ENCODE measurements around the gene DAAM1. TPM values are rescaled to one million over a fixed set of nuclear protein-coding genes. Genes with fewer than 3 reads are reported as not detected.

DAAM1 gene
- total RNA-seq, 1 donor from 2014 or later, result 146 TPM

DNA sequence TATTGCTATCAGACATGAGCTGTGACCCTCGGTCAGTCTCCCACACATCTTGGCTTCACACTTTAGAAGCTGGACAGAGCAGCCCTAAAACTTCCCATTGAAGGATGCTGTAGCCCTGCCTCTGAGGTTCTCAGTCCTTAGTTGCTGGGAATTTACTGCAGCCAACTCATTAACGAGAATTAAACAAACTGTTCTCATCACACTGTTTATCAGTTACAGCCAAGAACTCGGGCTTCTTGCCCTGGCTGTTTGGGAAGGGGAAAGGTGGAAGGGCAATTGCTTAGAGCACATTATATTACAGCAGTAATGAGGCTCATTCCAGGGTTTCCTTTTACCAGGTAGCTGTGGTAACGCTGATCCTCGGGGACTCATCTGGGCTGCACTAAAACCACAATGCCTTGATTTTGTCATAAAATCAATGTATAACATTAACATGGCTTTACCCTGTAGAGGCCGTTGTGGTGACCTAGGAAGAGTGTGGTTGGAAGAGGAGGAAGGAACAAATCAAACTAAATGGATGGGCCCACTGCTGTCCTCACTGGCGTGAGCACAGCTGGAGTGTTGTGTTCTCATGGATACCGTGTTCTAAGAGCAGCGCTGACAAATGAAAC, 189.6 kb downstream of the DAAM1 start:
- Mint-ChIP-seq H3K9me3 (ENCODE audit: unreplicated experiment) (no peaks in the 10 kb centered on the region), H3K27ac (ENCODE audit: unreplicated experiment) (no peak overlapping the region), H3K27me3 (ENCODE audit: unreplicated experiment) (peaks cover 2% of the 10 kb centered on the region), H3K4me1 (ENCODE audit: low read depth, unreplicated experiment) (no peaks in the 10 kb centered on the region), H3K4me3 (ENCODE audit: unreplicated experiment) (no peak overlapping the region), H3K36me3 (ENCODE audit: unreplicated experiment) (no peaks in the 10 kb centered on the region)
- TF ChIP-seq, protein P1, sequence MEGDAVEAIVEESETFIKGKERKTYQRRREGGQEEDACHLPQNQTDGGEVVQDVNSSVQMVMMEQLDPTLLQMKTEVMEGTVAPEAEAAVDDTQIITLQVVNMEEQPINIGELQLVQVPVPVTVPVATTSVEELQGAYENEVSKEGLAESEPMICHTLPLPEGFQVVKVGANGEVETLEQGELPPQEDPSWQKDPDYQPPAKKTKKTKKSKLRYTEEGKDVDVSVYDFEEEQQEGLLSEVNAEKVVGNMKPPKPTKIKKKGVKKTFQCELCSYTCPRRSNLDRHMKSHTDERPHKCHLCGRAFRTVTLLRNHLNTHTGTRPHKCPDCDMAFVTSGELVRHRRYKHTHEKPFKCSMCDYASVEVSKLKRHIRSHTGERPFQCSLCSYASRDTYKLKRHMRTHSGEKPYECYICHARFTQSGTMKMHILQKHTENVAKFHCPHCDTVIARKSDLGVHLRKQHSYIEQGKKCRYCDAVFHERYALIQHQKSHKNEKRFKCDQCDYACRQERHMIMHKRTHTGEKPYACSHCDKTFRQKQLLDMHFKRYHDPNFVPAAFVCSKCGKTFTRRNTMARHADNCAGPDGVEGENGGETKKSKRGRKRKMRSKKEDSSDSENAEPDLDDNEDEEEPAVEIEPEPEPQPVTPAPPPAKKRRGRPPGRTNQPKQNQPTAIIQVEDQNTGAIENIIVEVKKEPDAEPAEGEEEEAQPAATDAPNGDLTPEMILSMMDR (IDR thresholded peaks at IDR 0.05; ENCODE audit: partially characterized antibody, unreplicated experiment), result no peak
- DNase-seq, result no peak

DNA sequence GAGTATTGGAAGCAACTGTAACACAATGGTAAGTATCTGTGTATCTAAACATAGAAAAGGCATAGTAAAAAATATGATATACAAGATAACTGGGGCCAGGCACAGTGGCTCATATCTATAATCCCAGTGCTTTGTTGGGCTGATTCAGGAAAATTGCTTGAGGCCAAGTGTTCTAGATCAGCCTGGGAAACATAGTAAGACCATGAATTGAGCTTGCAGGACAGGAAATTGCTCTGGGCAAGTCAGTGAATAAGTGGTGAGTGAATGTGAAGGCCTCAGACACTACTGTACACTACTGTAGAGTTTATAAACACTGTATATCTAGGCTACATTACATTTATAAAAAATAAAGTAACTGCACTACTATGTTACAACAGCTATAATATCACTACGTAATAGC, 201.5 kb downstream of the DAAM1 start:
- Mint-ChIP-seq H3K27ac (ENCODE audit: unreplicated experiment) (no peak overlapping the region), H3K9me3 (ENCODE audit: unreplicated experiment) (peaks cover under 1% of the 10 kb centered on the region), H3K4me1 (ENCODE audit: low read depth, unreplicated experiment) (no peaks in the 10 kb centered on the region), H3K4me3 (ENCODE audit: unreplicated experiment) (no peak overlapping the region), H3K27me3 (ENCODE audit: unreplicated experiment) (no peaks in the 10 kb centered on the region), H3K36me3 (ENCODE audit: unreplicated experiment) (no peaks in the 10 kb centered on the region)
- no peak for DNase-seq
- TF ChIP-seq, protein P1 (IDR thresholded peaks at IDR 0.05; ENCODE audit: partially characterized antibody, unreplicated experiment), result no peak

DNA sequence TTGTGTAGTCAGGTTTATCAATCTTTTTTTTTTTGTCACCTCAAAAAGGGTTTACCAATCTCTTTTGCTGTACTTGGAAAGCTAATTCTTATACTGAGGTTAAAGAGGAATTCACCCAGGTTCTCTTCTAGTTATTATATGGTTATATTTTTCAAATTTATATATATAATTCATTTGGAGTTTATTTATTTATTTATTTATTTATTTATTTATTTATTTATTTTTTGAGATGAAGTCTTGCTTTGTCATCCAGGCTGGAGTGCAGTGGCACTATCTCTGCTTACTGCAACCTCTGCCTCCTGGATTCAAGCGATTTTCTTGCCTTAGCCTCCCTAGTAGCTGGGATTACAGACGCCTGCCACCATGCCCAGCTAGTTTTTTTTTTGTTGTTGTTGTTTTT, 202.9 kb downstream of the DAAM1 start:
- peaks cover 2% of the 10 kb centered on the region for H3K9me3 Mint-ChIP-seq (ENCODE audit: unreplicated experiment)
- H3K4me1 Mint-ChIP-seq (ENCODE audit: low read depth, unreplicated experiment), result no peaks in the 10 kb centered on the region
- H3K27ac Mint-ChIP-seq (ENCODE audit: unreplicated experiment), result no peak overlapping the region
- DNase-seq, result no peak
- no peaks in the 10 kb centered on the region for H3K36me3 Mint-ChIP-seq (ENCODE audit: unreplicated experiment)
- no peak overlapping the region for H3K4me3 Mint-ChIP-seq (ENCODE audit: unreplicated experiment)
- TF ChIP-seq, protein P1 (IDR thresholded peaks at IDR 0.05; ENCODE audit: partially characterized antibody, unreplicated experiment), result no peak
- no peaks in the 10 kb centered on the region for H3K27me3 Mint-ChIP-seq (ENCODE audit: unreplicated experiment)

DNA sequence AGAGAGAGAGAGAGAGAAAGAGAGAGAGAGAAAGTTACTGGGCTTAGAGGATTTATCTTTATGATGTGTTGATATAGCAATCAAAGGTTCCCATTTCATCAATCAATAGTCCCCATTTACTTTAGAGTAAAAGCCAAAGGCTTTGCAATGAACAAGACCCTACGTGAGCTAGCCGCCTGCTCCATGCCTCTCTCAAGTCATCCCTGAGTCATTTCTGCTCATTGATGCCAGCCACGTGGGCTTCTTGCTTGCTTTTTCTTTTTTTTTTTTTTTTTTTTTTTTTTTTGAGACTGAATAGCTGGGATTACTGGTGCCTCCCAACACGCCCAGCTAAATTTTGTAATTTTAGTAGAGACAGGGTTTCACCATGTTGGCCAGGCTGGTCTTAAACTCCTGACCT, 205.8 kb downstream of the DAAM1 start:
- H3K27me3 Mint-ChIP-seq (ENCODE audit: unreplicated experiment), result no peaks in the 10 kb centered on the region
- DNase-seq, result no peak
- peaks cover 2% of the 10 kb centered on the region for H3K9me3 Mint-ChIP-seq (ENCODE audit: unreplicated experiment)
- no peak overlapping the region for H3K4me3 Mint-ChIP-seq (ENCODE audit: unreplicated experiment)
- H3K36me3 Mint-ChIP-seq (ENCODE audit: unreplicated experiment), result no peaks in the 10 kb centered on the region
- TF ChIP-seq, protein P1 (IDR thresholded peaks at IDR 0.05; ENCODE audit: partially characterized antibody, unreplicated experiment), result no peak
- no peaks in the 10 kb centered on the region for H3K4me1 Mint-ChIP-seq (ENCODE audit: low read depth, unreplicated experiment)
- no peak overlapping the region for H3K27ac Mint-ChIP-seq (ENCODE audit: unreplicated experiment)

DNA sequence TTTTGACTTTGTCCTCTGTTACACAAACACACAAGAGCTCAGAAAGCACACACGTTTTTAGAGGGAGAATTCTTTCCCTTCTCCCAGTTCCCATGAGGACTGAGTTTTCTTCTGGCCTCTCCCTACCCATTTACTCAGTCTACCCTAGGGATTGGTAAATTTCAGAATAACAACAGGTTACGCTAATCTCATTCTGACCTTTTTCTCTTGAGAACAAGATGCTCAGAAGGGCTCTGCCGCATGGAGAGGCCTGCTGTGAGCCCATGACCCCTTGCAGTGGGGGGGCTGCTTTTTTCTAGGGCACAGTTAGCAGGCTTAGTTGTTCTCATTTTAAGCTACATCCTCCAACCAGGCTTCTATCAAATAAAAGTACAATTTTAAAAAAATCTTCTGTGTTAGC, 207.2 kb downstream of the DAAM1 start:
- H3K27me3 Mint-ChIP-seq (ENCODE audit: unreplicated experiment), result no peaks in the 10 kb centered on the region
- TF ChIP-seq, protein P1 (IDR thresholded peaks at IDR 0.05; ENCODE audit: partially characterized antibody, unreplicated experiment), result no peak
- H3K27ac Mint-ChIP-seq (ENCODE audit: unreplicated experiment), result no peak overlapping the region
- H3K9me3 Mint-ChIP-seq (ENCODE audit: unreplicated experiment), result peaks cover 2% of the 10 kb centered on the region
- H3K36me3 Mint-ChIP-seq (ENCODE audit: unreplicated experiment), result no peaks in the 10 kb centered on the region
- DNase-seq, result no peak
- H3K4me3 Mint-ChIP-seq (ENCODE audit: unreplicated experiment), result no peak overlapping the region
- H3K4me1 Mint-ChIP-seq (ENCODE audit: low read depth, unreplicated experiment), result no peaks in the 10 kb centered on the region

Data from glutamatergic neuron (in vitro differentiated cells).